CD4-positive, alpha-beta T cell (primary cell): ENCODE measurements around the gene PAK1. TPM values are rescaled to one million over a fixed set of nuclear protein-coding genes. Genes with fewer than 3 reads are reported as not detected.

ENCODE experiments used
- ATAC-seq: fragments of 200-7000 bp; cut with Tn5 transposase; one replicate; pipeline ENCODE4 v1.10.0; 2022; ENCODE audit warnings: mild to moderate bottlenecking; ENCODE audit not compliant: poor library complexity
- CTCF ChIA-PET: fragments of 350-600 bp; sonication (Branson Sonifier 250); formaldehyde crosslinking; loops from one replicate; lab custom pipeline; 2021; ENCODE audit warnings: antibody characterized with exemption, inconsistent platforms; lab: Charles Lee
- POLR2A ChIA-PET: fragments of 350-600 bp; sonication (Branson Sonifier 250); formaldehyde crosslinking; loops from one replicate; lab custom pipeline; 2021; ENCODE audit warnings: antibody characterized with exemption, inconsistent platforms; lab: Charles Lee
- DNase-seq, 14 experiments: peaks; one replicate each; pipeline ENCODE4 v3.0.0-alpha.2; 2013 to 2020; ENCODE audit warnings: mixed read lengths in 2 of 14
- H3K27ac ChIP-seq, 2 donors: one replicate each; pipeline versions ENCODE4 v1.5.1 to v1.7.0; 2013; ENCODE audit warnings: low read length in 2 of 2, low read depth in 1 of 2, mild to moderate bottlenecking in 1 of 2
- H3K27me3 ChIP-seq, 2 experiments: 1 replicate in 1 of 2; 2 replicates in 1 of 2; pipeline versions ENCODE4 v1.6.1 to v1.7.0; 2013; ENCODE audit warnings: low read length in 2 of 2, control low read depth in 1 of 2, mild to moderate bottlenecking in 1 of 2, moderate library complexity in 1 of 2; ENCODE audit not compliant: insufficient read depth in 2 of 2, control insufficient read depth in 1 of 2
- H3K36me3 ChIP-seq: one replicate; pipeline ENCODE4 v1.6.1; 2013; ENCODE audit warnings: low read length, control low read depth; ENCODE audit not compliant: insufficient read depth
- H3K4me1 ChIP-seq: one replicate; pipeline ENCODE4 v1.6.1; 2013; ENCODE audit warnings: low read length, control low read depth; ENCODE audit not compliant: insufficient read depth
- H3K4me3 ChIP-seq: one replicate; pipeline ENCODE4 v1.5.1; 2013; ENCODE audit warnings: mild to moderate bottlenecking, low read length, moderate library complexity
- H3K9me3 ChIP-seq, 2 experiments: 1 replicate in 1 of 2; 2 replicates in 1 of 2; pipeline versions ENCODE4 v1.6.1 to v1.7.0; 2013; ENCODE audit warnings: low read length in 2 of 2, mild to moderate bottlenecking in 2 of 2, control low read depth in 1 of 2, moderate library complexity in 1 of 2; ENCODE audit not compliant: control insufficient read depth in 1 of 2, insufficient read depth in 1 of 2
- H3K27ac Mint-ChIP-seq: one replicate; pipeline ENCODE4 v1.8.0; 2020; ENCODE audit warnings: mixed read lengths
- H3K27me3 Mint-ChIP-seq: one replicate; pipeline ENCODE4 v1.8.0; 2021; ENCODE audit warnings: mixed read lengths
- H3K36me3 Mint-ChIP-seq: one replicate; pipeline ENCODE4 v1.8.0; 2021; ENCODE audit warnings: low read depth, mixed read lengths
- H3K4me1 Mint-ChIP-seq: one replicate; pipeline ENCODE4 v1.8.0; 2021; ENCODE audit warnings: low read depth, mixed read lengths
- H3K4me3 Mint-ChIP-seq: one replicate; pipeline ENCODE4 v1.8.0; 2020; ENCODE audit warnings: mild to moderate bottlenecking, mixed read lengths
- H3K9me3 Mint-ChIP-seq: one replicate; pipeline ENCODE4 v1.8.0; 2020; ENCODE audit warnings: mixed read lengths
- intact Hi-C, 2 experiments: fragments of 100-400 bp; cut with DNase I in 1 of 2; cut with micrococcal nuclease in 1 of 2; formaldehyde crosslinking; loops; one replicate each; pipeline versions ENCODE4 v1.15.1 to v1.9.0; 2023 to 2025; cut with DNase I, micrococcal nuclease
- total RNA-seq, 174 experiments: library from RNA in 2 of 174; stranded (reverse) in 2 of 174; gene quantifications; one replicate each; pipeline ENCODE4 v1.2.3 and lab custom pipeline; 2021 to 2026
- TF ChIP-seq, protein P1 (sequence below): fragments of 200-600 bp; IDR thresholded peaks from one replicate; pipeline ENCODE4 v1.8.0; 2022; ENCODE audit warnings: antibody characterized with exemption, mild to moderate bottlenecking

PAK1 gene
- total RNA-seq, 2 experiments from 2014 or later: 6.9 to 12.6 TPM

DNA sequence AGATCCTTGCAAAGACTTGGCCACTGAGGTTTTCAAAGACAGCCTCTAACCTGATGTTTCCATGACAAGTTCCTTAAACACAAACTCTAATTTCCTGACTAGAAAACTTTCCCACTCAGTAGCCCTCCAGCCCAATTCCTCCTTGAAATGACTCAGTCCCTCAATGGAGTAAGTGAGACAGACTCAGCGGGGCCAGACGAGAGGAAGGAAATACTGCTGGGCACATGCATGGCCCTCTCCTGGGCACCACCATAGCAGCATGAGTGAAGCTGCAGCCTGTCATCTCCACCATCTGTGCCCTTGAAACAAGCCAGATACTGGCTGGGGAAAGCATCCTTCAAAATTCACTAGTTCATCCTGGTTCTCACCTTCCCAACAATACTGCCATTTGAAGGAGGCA, 96.2 kb downstream of the PAK1 start:
- CTCF ChIA-PET: no interaction called here
- POLR2A ChIA-PET: no interaction called here
- Mint-ChIP-seq H3K4me1 (no peaks in the 10 kb centered on the region), H3K9me3 (no peaks in the 10 kb centered on the region), H3K27ac (no peak overlapping the region), H3K4me3 (no peak overlapping the region), H3K36me3 (peaks cover 50% of the 10 kb centered on the region), H3K27me3 (no peaks in the 10 kb centered on the region)
- intact Hi-C loops: no loop called here
- Histone ChIP-seq H3K4me1 (no peaks in the 10 kb centered on the region), H3K27me3 (no peaks in the 10 kb centered on the region), H3K9me3 (no peaks in the 10 kb centered on the region), H3K4me3 (no peak overlapping the region), H3K27ac (no peak overlapping the region), H3K36me3 (peaks cover 15% of the 10 kb centered on the region)
- TF ChIP-seq, protein P1, sequence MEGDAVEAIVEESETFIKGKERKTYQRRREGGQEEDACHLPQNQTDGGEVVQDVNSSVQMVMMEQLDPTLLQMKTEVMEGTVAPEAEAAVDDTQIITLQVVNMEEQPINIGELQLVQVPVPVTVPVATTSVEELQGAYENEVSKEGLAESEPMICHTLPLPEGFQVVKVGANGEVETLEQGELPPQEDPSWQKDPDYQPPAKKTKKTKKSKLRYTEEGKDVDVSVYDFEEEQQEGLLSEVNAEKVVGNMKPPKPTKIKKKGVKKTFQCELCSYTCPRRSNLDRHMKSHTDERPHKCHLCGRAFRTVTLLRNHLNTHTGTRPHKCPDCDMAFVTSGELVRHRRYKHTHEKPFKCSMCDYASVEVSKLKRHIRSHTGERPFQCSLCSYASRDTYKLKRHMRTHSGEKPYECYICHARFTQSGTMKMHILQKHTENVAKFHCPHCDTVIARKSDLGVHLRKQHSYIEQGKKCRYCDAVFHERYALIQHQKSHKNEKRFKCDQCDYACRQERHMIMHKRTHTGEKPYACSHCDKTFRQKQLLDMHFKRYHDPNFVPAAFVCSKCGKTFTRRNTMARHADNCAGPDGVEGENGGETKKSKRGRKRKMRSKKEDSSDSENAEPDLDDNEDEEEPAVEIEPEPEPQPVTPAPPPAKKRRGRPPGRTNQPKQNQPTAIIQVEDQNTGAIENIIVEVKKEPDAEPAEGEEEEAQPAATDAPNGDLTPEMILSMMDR: no peak
- ATAC-seq (no peak), DNase-seq (no peak)

DNA sequence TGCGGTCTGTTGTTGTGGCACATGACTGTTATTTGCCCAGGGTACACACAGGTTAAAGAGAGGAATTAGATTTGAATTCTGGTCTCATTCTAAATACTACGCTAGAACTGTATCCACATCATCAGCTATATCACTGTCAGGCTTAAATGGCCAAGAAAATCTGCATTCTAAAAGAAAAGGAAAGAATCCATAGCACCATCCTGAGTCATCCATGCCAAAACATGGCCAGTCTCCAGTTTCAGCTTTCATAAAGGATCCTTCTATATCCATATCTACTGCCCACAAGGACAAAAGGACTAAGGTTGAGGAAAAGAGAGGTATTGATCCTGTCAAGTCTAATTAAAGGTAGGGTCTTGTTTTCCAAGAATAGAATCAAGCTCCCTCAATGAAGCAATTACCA, 98.8 kb downstream of the PAK1 start:
- Histone ChIP-seq H3K4me3 (no peak overlapping the region), H3K9me3 (no peaks in the 10 kb centered on the region), H3K27ac (no peak overlapping the region), H3K36me3 (peaks cover 15% of the 10 kb centered on the region), H3K4me1 (no peaks in the 10 kb centered on the region), H3K27me3 (no peaks in the 10 kb centered on the region)
- DNase-seq (no peak), ATAC-seq (no peak)
- Mint-ChIP-seq H3K4me3 (no peak overlapping the region), H3K27ac (no peak overlapping the region), H3K9me3 (no peaks in the 10 kb centered on the region), H3K36me3 (peaks cover 53% of the 10 kb centered on the region), H3K27me3 (no peaks in the 10 kb centered on the region), H3K4me1 (no peaks in the 10 kb centered on the region)
- POLR2A ChIA-PET: interaction anchor here (0.9 kb wide), 1 partner anchor 27 kb away, joined by 3 read pairs; no protein-coding TSS in a partner anchor
- TF ChIP-seq, protein P1: no peak
- CTCF ChIA-PET: no interaction called here
- intact Hi-C loops: no loop called here

DNA sequence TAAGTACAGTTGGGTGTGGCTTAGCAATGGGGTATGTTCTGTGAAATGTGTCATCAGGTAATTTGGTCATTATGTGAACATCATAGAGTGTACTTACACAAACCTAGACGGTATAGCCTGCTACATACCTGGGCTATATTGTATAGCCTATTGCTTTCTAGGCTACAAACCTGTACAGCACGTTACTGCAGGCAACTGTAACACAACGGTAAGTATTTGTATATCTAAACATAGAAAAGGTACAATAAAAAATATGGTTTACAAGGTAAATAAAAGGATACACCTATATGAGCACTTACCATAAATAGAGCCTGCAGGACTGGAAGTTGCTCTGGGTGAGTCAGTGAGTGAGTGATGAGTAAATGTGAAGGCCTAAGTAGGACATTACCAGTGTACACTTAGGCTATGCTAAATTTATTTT, 99.3 kb downstream of the PAK1 start:
- no peak for DNase-seq
- Mint-ChIP-seq H3K4me3 (no peak overlapping the region), H3K27ac (no peak overlapping the region), H3K9me3 (no peaks in the 10 kb centered on the region), H3K4me1 (no peaks in the 10 kb centered on the region), H3K36me3 (peaks cover 48% of the 10 kb centered on the region), H3K27me3 (no peaks in the 10 kb centered on the region)
- TF ChIP-seq, protein P1: no peak
- ChIA-PET POLR2A (interaction anchor here (0.9 kb wide), 1 partner anchor 27 kb away, joined by 3 read pairs; no protein-coding TSS in a partner anchor), CTCF (no interaction called here)
- no peak overlapping the region for H3K4me3 ChIP-seq
- H3K9me3 ChIP-seq: no peaks in the 10 kb centered on the region
- ATAC-seq: no peak
- H3K36me3 ChIP-seq: peaks cover 12% of the 10 kb centered on the region
- H3K27me3 ChIP-seq: no peaks in the 10 kb centered on the region
- intact Hi-C loops: no loop called here
- H3K4me1 ChIP-seq: no peaks in the 10 kb centered on the region
- H3K27ac ChIP-seq: no peak overlapping the region
